HL-60 (cell line): Measurements from ENCODE around the gene MEIOSIN.

ENCODE experiments used
- GABPA ChIP-seq: IDR thresholded peaks from 2 replicates; pipeline ENCODE4 v1.6.1; 2012; ENCODE audit warnings: low read depth
- POLR2AphosphoS5 ChIP-seq: IDR thresholded peaks from 2 replicates; pipeline ENCODE4 v1.6.1; 2012; ENCODE audit warnings: low read depth
- SPI1 ChIP-seq: IDR thresholded peaks from 2 replicates; pipeline ENCODE4 v1.6.1; 2012; ENCODE audit warnings: low read depth, mild to moderate bottlenecking, borderline replicate concordance
- TF ChIP-seq, protein P1 (sequence below): IDR thresholded peaks from one replicate; pipeline ENCODE4 v1.5.1; 2011; ENCODE audit warnings: low read length, control low read depth, inconsistent platforms; ENCODE audit not compliant: insufficient read depth
- TF ChIP-seq, protein P2 (sequence below): IDR thresholded peaks from 2 replicates; pipeline ENCODE4 v1.6.1; 2012; ENCODE audit warnings: low read depth; ENCODE audit not compliant: insufficient replicate concordance

DNA sequence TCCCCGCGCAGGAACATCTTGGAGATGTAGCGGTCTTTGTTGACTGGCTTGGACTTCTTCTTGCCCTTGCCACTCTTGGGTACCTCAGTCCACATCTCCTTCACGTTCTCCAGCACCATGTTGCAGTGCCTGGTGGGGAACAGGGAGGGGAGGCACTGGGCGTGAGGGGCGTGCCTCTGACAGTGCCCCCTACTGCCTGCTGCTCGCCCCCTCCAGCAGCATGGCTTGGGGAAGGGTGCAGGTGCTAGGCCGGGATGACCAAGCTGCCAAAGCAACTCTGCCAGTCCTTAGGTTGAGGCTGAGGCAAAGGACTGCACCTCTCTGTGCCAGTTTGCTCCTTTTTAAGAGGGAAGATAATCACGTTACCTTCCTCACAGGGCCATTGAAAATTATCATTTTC is 45.6 kb upstream of the MEIOSIN start:
- TF ChIP-seq, protein P1, sequence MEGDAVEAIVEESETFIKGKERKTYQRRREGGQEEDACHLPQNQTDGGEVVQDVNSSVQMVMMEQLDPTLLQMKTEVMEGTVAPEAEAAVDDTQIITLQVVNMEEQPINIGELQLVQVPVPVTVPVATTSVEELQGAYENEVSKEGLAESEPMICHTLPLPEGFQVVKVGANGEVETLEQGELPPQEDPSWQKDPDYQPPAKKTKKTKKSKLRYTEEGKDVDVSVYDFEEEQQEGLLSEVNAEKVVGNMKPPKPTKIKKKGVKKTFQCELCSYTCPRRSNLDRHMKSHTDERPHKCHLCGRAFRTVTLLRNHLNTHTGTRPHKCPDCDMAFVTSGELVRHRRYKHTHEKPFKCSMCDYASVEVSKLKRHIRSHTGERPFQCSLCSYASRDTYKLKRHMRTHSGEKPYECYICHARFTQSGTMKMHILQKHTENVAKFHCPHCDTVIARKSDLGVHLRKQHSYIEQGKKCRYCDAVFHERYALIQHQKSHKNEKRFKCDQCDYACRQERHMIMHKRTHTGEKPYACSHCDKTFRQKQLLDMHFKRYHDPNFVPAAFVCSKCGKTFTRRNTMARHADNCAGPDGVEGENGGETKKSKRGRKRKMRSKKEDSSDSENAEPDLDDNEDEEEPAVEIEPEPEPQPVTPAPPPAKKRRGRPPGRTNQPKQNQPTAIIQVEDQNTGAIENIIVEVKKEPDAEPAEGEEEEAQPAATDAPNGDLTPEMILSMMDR, result no peak
- TF ChIP-seq SPI1 (no peak), POLR2AphosphoS5 (no peak), GABPA (no peak)
- TF ChIP-seq, protein P2, sequence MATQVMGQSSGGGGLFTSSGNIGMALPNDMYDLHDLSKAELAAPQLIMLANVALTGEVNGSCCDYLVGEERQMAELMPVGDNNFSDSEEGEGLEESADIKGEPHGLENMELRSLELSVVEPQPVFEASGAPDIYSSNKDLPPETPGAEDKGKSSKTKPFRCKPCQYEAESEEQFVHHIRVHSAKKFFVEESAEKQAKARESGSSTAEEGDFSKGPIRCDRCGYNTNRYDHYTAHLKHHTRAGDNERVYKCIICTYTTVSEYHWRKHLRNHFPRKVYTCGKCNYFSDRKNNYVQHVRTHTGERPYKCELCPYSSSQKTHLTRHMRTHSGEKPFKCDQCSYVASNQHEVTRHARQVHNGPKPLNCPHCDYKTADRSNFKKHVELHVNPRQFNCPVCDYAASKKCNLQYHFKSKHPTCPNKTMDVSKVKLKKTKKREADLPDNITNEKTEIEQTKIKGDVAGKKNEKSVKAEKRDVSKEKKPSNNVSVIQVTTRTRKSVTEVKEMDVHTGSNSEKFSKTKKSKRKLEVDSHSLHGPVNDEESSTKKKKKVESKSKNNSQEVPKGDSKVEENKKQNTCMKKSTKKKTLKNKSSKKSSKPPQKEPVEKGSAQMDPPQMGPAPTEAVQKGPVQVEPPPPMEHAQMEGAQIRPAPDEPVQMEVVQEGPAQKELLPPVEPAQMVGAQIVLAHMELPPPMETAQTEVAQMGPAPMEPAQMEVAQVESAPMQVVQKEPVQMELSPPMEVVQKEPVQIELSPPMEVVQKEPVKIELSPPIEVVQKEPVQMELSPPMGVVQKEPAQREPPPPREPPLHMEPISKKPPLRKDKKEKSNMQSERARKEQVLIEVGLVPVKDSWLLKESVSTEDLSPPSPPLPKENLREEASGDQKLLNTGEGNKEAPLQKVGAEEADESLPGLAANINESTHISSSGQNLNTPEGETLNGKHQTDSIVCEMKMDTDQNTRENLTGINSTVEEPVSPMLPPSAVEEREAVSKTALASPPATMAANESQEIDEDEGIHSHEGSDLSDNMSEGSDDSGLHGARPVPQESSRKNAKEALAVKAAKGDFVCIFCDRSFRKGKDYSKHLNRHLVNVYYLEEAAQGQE, result no peak
